ENCODE results near the gene BMP15.

DNA sequence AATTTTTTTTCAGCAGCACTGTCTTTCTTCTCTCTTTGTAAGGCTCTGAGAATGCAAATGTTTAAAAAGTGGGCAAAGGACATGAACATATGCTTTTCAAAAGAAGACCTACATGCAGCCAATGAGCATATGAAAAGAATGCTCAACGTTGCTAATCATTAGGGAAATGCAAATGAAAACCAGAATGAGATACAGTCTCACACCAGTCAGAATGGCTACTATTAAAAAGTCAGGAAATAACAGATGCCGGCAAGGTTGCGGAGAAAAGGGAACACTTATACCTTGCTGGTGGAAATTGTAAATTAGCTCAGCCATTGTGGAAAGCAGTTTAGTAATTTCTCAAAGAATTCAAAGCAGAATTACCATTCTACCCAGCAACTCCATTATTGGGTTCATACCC is 51.6 kb downstream of the BMP15 start:
- TF ChIP-seq TAF1 (IDR thresholded peaks at IDR 0.05; ENCODE audit: low read depth, low read length) (no peak), POLR2AphosphoS5 (IDR thresholded peaks at IDR 0.05; ENCODE audit: low read depth, low read length) (no peak), POLR2A (IDR thresholded peaks at IDR 0.05; ENCODE audit: low read depth, low read length) (no peak)
